ENCODE data around the gene HEYL. TPM values are rescaled to one million over a fixed set of nuclear protein-coding genes. Genes with fewer than 3 reads are reported as not detected.

HEYL gene
- total RNA-seq (2011; cell fraction: chromatin; rRNA removed; ENCODE audit: low replicate concordance): 0.63 and 1.4 TPM in 2 replicates
- total RNA-seq (2011; cell fraction: nucleolus; rRNA removed): 0.53 and 1.0 TPM in 2 replicates
- 0.84 and 0.88 TPM in 2 replicates for total RNA-seq (2011; cell fraction: nucleoplasm; rRNA removed)
- 0.14 and 0.37 TPM in 2 replicates for total RNA-seq (2014; rRNA removed)
- total RNA-seq (2014; rRNA removed; fragmentation: Illumina TruSeq; extraction: Trizol): 0.32 and 0.33 TPM in 2 replicates
- total RNA-seq (2015; rRNA removed; fragmentation: Illumina TruSeq; extraction: Trizol): 0.15 and 0.22 TPM in 2 replicates
- total RNA-seq (2021): 0.78 and 0.89 TPM in 2 replicates
- polyA plus RNA-seq (2011; rRNA removed): 0.25 and 0.50 TPM in 2 replicates
- 0.38 and 0.48 TPM in 2 replicates for polyA plus RNA-seq (2011; cell fraction: cytosol; rRNA removed)
- 0.48 and 0.52 TPM in 2 replicates for polyA plus RNA-seq (2011; cell fraction: nucleus; rRNA removed)
- polyA plus RNA-seq (2012): 0.56 and 0.89 TPM in 2 replicates
- 0.69 and 0.70 TPM in 2 replicates for polyA plus RNA-seq (2014; fragmentation: Illumina TruSeq; extraction: Trizol)
- under 1 TPM; 0.13 to 0.14 TPM for polyA plus RNA-seq (2014; fragmentation: Nextera tagmentation; extraction: Ambion mirVana)
- 0.33 and 0.71 TPM in 2 replicates for polyA plus RNA-seq (2014; rRNA removed)
- polyA minus RNA-seq (2011; rRNA and poly(A)+ RNA removed): 0.48 and 0.53 TPM in 2 replicates
- 0.29 and 0.36 TPM in 2 replicates for polyA minus RNA-seq (2011; cell fraction: cytosol; rRNA and poly(A)+ RNA removed)
- 0.44 and 0.54 TPM in 2 replicates for polyA minus RNA-seq (2011; cell fraction: nucleus; rRNA and poly(A)+ RNA removed)
- Bru-seq, nascent RNA: percentile 35 among the genes with signal in this experiment
- percentile 25 among the genes with signal in this experiment for BruChase-seq, experiment 1, labeled RNA remaining after a 2-hour chase
- percentile 29 among the genes with signal in this experiment for BruChase-seq, experiment 2, labeled RNA remaining after a 6-hour chase
- long read RNA-seq, experiment 1, partial matches to known transcripts: 0 of 2 reads
- long read RNA-seq, experiment 1, other reads (novel, unspliced or antisense): 1 of 2 reads
- long read RNA-seq, experiment 2, partial matches to known transcripts: 1 of 3 reads
- long read RNA-seq, experiment 2, other reads (novel, unspliced or antisense): 2 of 3 reads
- long read RNA-seq, experiment 3: 0 reads

- Histone ChIP-seq H3K4me1 (replicated peaks in 1 of 2; ENCODE audit: control insufficient read depth in 2 of 2, insufficient read depth in 2 of 2, low read length in 2 of 2) (peaks cover 9 to 12% of the 10 kb centered on the region in 2 experiments), H3K36me3 (ENCODE audit: control insufficient read depth, insufficient read depth, low read length) (no peaks in the 10 kb centered on the region), H2AFZ (ENCODE audit: low read depth, low read length) (peak within 1 kb of the TSS; percentile 90), H3K9me1 (ENCODE audit: control insufficient read depth, insufficient read depth, low read length) (no peaks in the 10 kb centered on the region), H3K9me3 (replicated peaks; ENCODE audit: control insufficient read depth, insufficient read depth, low read depth, low read length) (no peaks in the 10 kb centered on the region), H3K4me3 (peak within 1 kb of the TSS; percentile 48), H4K20me1 (replicated peaks; ENCODE audit: control insufficient read depth, insufficient read depth, low read length) (no peaks in the 10 kb centered on the region), H3K4me2 (ENCODE audit: insufficient read depth, low read length) (peak within 1 kb of the TSS; percentile 82), H3K9ac (ENCODE audit: insufficient read depth in 1 of 2, low read depth in 2 of 2, low read length in 2 of 2) (peak within 1 kb of the TSS; percentile 55 to 92; a peak in 3 of 4 replicates), H3K27ac (ENCODE audit: extremely low read depth, low read depth, low read length) (no peak within 1 kb of the TSS; the same call in 2 of the 3 replicates), H3K27me3 (ENCODE audit: control insufficient read depth in 2 of 2, insufficient read depth in 2 of 2, low read length in 2 of 2) (peaks cover 13 to 39% of the 10 kb centered on the region in 2 experiments; a peak in 4 of 5 replicates), H3K79me2 (ENCODE audit: control insufficient read depth, insufficient read depth, low read length) (no peaks in the 10 kb centered on the region)
- POLR2A ChIA-PET: interaction anchor here (1.2 to 2.4 kb wide), 2 partner anchors 8 to 13 kb away, joined by 5 to 9 read pairs; no protein-coding TSS in a partner anchor
- no peak for FAIRE-seq
- WGBS (ENCODE audit: insufficient coverage, low coverage, missing lambda C conversion rate): 4% methylated on average over 71 of the region's 88 CpGs
- ATAC-seq: peak; percentile 99
- in situ Hi-C loops (cut with MboI) (no loop called here), intact Hi-C loops (cut with micrococcal nuclease) (no loop called here)
- BruUV-seq (replicated peaks): no TSS peak
- CTCF ChIA-PET (ENCODE audit: low intra/inter-chr PET ratio): interaction anchor here (0.9 to 2.5 kb wide), 2 partner anchors 14 to 33 kb away, joined by 3 to 13 read pairs; no protein-coding TSS in a partner anchor
- peak; percentile 83 to 97 (median 92) for DNase-seq (ENCODE audit: extremely low read depth in 1 of 4, low spot score in 3 of 4)
- TF ChIP-seq ETV1 (tag; conservative IDR thresholded peaks at IDR 0.05; ENCODE audit: low read depth): no peak
- TF ChIP-seq TFE3 (CRISPR knock-in tag; IDR thresholded peaks at IDR 0.05): no peak
- TF ChIP-seq SOX6 (IDR thresholded peaks at IDR 0.05): no peak
- TF ChIP-seq MCM5 (IDR thresholded peaks at IDR 0.05; ENCODE audit: low read depth): no peak
- no peak for TF ChIP-seq ZBTB8A (IDR thresholded peaks at IDR 0.05; ENCODE audit: partially characterized antibody)
- TF ChIP-seq KAT8 (IDR thresholded peaks at IDR 0.05; ENCODE audit: low read depth): no peak
- TF ChIP-seq ZNF384 (IDR thresholded peaks at IDR 0.05; ENCODE audit: low read depth, low read length): no peak
- no peak for TF ChIP-seq SMARCA4 (IDR thresholded peaks at IDR 0.05)
- no peak for TF ChIP-seq TEAD2 (tag; IDR thresholded peaks at IDR 0.05)
- no peak for TF ChIP-seq GTF2B (IDR thresholded peaks at IDR 0.05; ENCODE audit: extremely low read depth, insufficient read length)
- peak; percentile 80; the same call in 1 of the 2 replicates for TF ChIP-seq RB1 (IDR thresholded peaks at IDR 0.05; ENCODE audit: low read depth)
- TF ChIP-seq SUPT5H (IDR thresholded peaks at IDR 0.05): no peak
- no peak for TF ChIP-seq ZC3H11A (IDR thresholded peaks at IDR 0.05; ENCODE audit: low read depth, low read length)
- TF ChIP-seq TCF3 (CRISPR knock-in tag; IDR thresholded peaks at IDR 0.05): no peak
- TF ChIP-seq TARDBP (IDR thresholded peaks at IDR 0.05): no peak
- no peak for TF ChIP-seq ZNF239 (CRISPR knock-in tag; IDR thresholded peaks at IDR 0.05)
- TF ChIP-seq TFAM (CRISPR knock-in tag; conservative IDR thresholded peaks at IDR 0.05): no peak
- TF ChIP-seq ZFX (CRISPR knock-in tag; IDR thresholded peaks at IDR 0.05): peak; percentile 95
These were observed at the start of gene HEYL for GRCh38 chr1:39639305-39640130. Gene HEYL (minus strand): TSS chr1:39639643. CDS start chr1:39639625, 18 bp downstream.

All from K562 (cell line).